Measurements from ENCODE around the gene POFUT1.

Gene POFUT1

GRCh38 chr20:32207626-32208498 lies at the start of gene POFUT1, which contains the start of gene PLAGL2:
Gene POFUT1 (plus strand): TSS chr20:32207880. CDS start chr20:32207942, 62 bp downstream.
Gene PLAGL2 (minus strand): TSS chr20:32207743. CDS start chr20:32202178, 5,565 bp downstream.
- DNase-seq (ENCODE audit: low read depth), result peak; percentile 18

GRCh38 chr20:32158351-32158750 lies 49.3 kb upstream of the POFUT1 start:
- DNase-seq (ENCODE audit: low read depth), result no peak
- H3K4me3 ChIP-seq (ENCODE audit: low read depth, low read length), result no peak overlapping the region
- no peak for TF ChIP-seq CTCF (IDR thresholded peaks at IDR 0.05; ENCODE audit: control insufficient read depth, extremely low read depth, insufficient read depth)

More at GRCh38 chr20:32207626-32208498, at the start of gene POFUT1, which contains the start of gene PLAGL2:
- TF ChIP-seq CTCF (IDR thresholded peaks at IDR 0.05; ENCODE audit: control insufficient read depth, extremely low read depth, insufficient read depth), result peak; percentile 52
- H3K4me3 ChIP-seq (ENCODE audit: low read depth, low read length), result peak within 1 kb of the TSS; percentile 80

- TF ChIP-seq CTCF (IDR thresholded peaks at IDR 0.05; ENCODE audit: control insufficient read depth, extremely low read depth, insufficient read depth), result no peak
- no peak overlapping the region for H3K4me3 ChIP-seq (ENCODE audit: low read depth, low read length)
- no peak for DNase-seq (ENCODE audit: low read depth)
Observed at GRCh38 chr20:32158943-32159660, 48.6 kb upstream of the POFUT1 start.

GRCh38 chr20:32159766-32160221 lies 47.9 kb upstream of the POFUT1 start:
- DNase-seq (ENCODE audit: low read depth), result no peak
- no peak overlapping the region for H3K4me3 ChIP-seq (ENCODE audit: low read depth, low read length)
- no peak for TF ChIP-seq CTCF (IDR thresholded peaks at IDR 0.05; ENCODE audit: control insufficient read depth, extremely low read depth, insufficient read depth)

- no peak for TF ChIP-seq CTCF (IDR thresholded peaks at IDR 0.05; ENCODE audit: control insufficient read depth, extremely low read depth, insufficient read depth)
- no peak overlapping the region for H3K4me3 ChIP-seq (ENCODE audit: low read depth, low read length)
- DNase-seq (ENCODE audit: low read depth), result no peak
Observed at GRCh38 chr20:32160341-32160740, 47.3 kb upstream of the POFUT1 start.

- H3K4me3 ChIP-seq (ENCODE audit: low read depth, low read length), result no peak overlapping the region
- no peak for TF ChIP-seq CTCF (IDR thresholded peaks at IDR 0.05; ENCODE audit: control insufficient read depth, extremely low read depth, insufficient read depth)
- no peak for DNase-seq (ENCODE audit: low read depth)
Observed at GRCh38 chr20:32162351-32162750, 45.3 kb upstream of the POFUT1 start.

Measured in LNCaP clone FGC (cell line).